H1 (cell line): ENCODE results near the gene CACNA2D4. TPM values are rescaled to one million over a fixed set of nuclear protein-coding genes. Genes with fewer than 3 reads are reported as not detected.

Experiments used
- CHD7 ChIP-seq: fragments of 300-600 bp; sonication (generic); IDR thresholded peaks from 2 replicates; pipeline ENCODE4 v1.7.1; 2012; ENCODE audit warnings: low read length, moderate library complexity, mild to moderate bottlenecking, inconsistent platforms; ENCODE audit not compliant: insufficient replicate concordance
- RFX5 ChIP-seq: IDR thresholded peaks from 2 replicates; pipeline ENCODE4 v1.6.1; 2011; ENCODE audit warnings: low read depth, low read length, improper control_type of control experiment, borderline replicate concordance
- polyA plus RNA-seq, 7 experiments: library from polyadenylated mRNA; depleted of rRNA in 3 of 7; stranded (reverse) in 5 of 7; unstranded in 2 of 7; fragments of >200 nt in 5 of 7; fragments of 200-250 nt in 2 of 7; gene quantifications; 1 replicate in 5 of 7; 2 replicates in 1 of 7; 4 replicates in 1 of 7; pipeline versions ENCODE4 v1.2.1 to v1.2.3, GENCODE V29; 2011 to 2013; ENCODE audit warnings: missing spikeins in 2 of 7, mixed read lengths in 2 of 7
- total RNA-seq: library from RNA; stranded (reverse); fragmentation: NEBNext Ultra II Directional; extraction: Animal tissue kit (Norgen Biotek cat#: 25700); gene quantifications from 2 replicates; pipeline ENCODE4 v1.2.1, GENCODE V29; 2021

Gene CACNA2D4
- total and polyA plus RNA-seq, 2 of the 8 experiments (the other 6 are each of a cell fraction or from before 2014, with no cell fraction given), result 0.44 to 0.88 TPM

- no peak for TF ChIP-seq CHD7
- no peak for TF ChIP-seq RFX5
- TF ChIP-seq, all 59 proteins: peak for 0
Observed at GRCh38 chr12:1947081-1947480, 28.6 kb upstream of the CACNA2D4 start (continued).
